ENCODE results near the gene FYN.
"Not testable (repeated sequence)": the region's sequence is repeated elsewhere in the genome, so short reads cannot be mapped to it uniquely, and the experiment has no call there.

The FYN gene

DNA sequence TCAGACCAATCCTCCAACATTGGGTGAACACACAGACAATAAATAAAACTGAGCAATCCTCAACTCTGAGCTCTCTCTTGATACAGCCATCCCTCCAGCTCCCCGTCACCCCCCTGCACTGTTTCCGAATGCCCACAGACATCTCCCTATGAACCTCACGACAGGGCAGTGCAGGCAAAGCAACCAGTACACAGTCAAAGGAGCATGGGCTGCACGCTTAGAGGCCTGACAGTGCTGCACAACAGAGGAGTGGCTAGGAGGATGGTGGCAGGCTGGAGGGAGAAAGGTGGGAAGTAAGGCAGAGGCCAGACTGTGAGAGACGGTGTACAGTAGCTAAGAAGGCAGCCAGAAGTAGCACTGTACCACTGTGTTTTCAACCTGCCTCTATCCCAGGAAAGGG, 24.0 kb downstream of the FYN start:
- DNase-seq, result no peak

DNA sequence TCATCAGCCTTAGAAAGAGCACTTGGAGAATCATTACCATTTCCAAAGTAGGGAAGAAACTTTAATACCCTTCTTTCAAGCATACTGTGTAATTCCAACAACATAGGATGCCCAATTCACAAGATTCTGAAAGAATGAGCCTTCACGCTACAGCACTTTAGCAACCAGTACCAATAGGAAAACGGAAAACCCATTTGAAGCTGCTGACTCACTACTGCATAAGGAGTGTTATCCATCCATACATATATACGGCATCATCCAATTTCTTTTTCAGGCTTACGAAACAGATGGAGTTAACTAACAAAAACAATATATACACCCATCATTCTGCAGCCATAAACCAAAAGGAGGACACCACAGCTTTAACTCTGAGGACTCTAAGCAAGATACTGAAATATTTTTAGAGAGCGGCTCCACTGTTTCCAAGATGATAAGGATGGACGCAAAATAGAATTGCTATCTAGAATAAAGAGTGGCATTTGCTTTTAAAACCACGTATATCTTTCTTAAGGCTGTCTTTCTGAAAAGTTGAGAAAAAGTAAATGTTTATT, 24.9 kb downstream of the FYN start:
- no peak for DNase-seq

DNA sequence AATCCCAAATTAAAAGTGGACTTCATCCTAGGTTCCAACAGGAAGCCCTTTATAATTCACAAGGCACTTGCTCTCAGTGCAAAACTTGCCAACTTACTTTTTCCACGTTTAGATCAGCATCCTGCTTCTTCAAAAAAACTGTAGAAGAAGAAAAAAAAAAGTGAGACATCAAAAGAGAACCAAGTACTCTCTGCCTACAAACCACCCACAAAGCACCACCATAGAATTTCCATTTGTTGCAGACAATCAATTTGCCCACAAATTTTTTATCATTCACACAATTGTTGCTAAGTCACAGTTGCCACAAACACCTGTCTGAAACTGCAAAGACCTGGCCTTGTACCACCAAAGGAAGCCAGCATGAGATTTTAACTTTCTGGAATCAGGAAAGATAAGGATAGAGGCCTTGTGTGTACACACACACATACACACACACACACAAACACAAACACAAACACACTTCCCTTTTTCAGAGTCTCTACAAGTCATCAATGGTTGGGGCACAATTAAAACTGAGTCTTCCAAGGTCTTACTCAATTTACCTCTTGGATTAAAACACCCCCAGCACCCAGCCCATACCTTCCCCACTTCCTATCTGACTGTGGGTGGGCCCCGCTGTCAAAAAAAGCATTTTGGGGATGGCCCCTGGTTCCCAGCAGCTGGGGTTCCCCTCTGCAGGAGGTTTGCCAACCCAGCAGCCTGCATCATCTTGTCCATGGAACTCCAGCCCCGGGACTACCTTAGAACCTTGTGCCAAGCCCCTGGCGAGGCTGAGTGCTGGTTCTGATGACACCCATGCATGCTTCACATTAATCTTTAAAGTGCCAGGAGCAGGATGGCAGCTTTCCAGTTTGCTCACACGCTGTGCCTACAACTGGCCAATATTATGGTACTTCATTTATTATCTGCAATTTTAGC, 26.5 kb downstream of the FYN start:
- no peak for DNase-seq

DNA sequence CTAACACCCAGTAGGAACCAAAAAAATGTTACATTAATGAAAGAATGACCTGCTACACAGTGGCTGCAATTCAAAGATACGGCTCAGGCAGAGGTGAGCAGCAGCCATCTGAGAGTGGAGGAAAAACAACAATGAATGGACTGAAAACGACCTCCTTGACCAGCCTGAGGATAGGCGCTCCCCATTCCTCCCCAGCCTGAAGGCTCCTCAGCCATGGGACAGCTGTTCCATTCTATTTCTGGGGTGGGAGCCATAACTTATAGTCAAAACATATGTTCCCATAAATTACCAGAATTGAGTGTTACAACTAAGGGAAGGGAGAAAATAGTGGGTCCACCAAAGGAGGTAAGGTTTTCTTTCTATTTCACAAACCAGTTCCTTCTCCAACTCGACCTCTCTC, 27.2 kb downstream of the FYN start:
- DNase-seq, result no peak

DNA sequence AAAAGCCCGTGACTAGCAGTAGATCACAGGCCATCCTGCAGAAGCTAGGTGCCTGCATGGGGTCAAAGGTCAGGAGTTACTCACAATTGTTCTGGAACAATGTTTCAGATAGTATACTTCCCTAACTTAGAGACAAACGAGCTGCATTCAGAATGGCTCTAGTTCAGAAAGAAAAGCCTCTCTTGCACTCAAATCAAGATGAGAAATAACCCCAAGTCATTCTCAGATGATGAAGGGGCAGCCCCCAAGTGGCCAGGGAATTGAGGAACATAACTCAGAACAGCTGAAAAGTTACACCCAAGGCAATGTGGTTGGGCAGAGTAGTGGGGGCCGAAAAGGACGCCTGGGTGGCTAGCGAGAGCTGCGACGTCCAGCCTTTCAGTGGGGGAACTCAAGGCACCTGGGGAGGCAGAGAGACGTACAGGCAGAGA, 27.8 kb downstream of the FYN start:
- no peak for DNase-seq

DNA sequence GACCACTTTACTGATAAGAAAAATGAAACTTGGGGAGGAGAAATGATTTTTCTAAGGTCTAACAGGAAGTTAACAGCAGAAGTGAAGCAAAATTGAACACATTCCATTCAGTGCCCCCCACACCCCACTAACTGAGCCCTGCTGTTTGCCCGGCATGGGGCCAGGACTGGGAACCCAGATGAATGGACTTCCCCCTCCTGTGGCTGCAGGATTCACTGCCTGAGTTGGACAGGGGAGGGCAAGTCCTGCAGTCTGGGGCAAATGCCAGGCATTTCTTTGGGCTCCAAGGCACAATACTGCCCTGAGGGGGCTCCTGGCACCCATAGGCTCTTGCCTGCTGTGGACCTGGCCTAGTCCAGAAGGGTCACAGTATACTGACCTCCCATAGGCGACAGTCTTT, 28.3 kb downstream of the FYN start:
- no peak for DNase-seq

DNA sequence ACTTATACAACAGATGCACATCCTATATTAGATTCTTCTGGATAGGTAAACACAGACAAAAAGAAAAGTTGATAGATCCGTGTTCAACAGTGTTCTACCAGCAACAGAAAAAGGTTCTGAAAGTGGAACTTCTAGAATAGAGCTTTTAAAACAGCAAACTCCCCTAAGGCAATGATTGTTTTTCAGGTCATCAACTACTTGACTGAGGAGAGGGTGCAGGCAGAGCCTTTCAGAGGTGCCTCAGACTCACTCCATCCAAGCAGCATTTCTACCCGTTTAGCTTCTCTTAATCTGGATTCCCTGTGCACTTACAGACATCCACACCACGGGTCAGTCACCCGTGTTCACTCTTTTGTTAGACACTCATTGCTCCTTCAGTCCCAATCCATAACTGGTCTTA, 28.9 kb downstream of the FYN start:
- DNase-seq, result no peak

DNA sequence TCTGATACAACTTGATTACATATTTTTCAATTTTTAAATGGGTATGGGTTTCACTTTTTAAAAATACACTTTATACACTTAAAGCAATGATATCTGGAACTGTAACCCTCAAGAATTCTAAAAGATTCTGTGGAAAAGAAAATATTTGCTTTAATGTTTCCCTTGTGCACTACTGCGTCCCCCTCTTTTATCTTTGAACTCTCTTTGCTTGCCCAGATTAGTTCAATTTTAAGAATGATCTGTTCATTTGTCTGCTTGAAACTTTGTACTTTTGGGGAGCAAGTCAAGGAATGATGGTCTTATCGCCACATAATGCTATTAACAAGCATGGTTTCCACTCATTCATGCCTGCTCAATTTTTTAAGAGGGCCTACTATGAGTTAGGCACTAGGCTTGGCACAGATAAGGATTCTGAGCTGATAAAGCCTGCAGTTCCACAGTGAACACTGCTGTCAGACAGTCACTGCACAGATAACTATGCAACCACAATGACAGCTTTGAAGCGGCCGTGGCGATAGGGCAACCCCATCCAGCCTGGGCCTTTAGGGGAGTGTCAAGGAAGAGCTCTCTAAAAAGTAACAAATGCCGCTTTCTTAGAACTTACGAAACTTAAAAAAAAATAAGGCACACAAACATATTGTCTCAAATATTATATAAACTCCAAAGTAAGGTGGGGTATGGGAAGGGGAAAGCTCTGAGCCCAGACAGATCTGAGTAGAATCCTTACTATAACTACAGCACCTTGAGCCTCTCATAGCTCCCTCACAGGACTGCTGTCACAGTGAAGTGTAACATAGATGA, 29.7 kb downstream of the FYN start:
- no peak for DNase-seq

DNA sequence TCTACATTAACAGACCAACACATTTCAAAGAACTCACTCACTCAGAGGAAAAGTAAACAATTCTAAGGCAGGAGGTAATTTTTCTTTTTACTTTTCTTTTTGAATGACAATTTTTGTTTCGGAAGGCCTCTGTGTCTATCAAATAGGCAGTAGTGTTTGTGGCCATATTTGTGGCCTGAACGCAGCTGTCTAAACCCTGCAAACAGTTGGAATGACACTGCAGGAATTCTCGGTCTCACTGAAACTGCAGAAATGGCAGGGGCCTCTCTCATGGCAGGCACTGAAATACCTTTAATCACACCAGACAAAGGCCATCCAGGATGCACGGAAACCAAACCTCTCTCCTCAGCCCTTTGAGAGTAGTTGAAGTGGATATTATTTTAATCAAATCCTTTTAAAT, 30.4 kb downstream of the FYN start:
- no peak for DNase-seq

DNA sequence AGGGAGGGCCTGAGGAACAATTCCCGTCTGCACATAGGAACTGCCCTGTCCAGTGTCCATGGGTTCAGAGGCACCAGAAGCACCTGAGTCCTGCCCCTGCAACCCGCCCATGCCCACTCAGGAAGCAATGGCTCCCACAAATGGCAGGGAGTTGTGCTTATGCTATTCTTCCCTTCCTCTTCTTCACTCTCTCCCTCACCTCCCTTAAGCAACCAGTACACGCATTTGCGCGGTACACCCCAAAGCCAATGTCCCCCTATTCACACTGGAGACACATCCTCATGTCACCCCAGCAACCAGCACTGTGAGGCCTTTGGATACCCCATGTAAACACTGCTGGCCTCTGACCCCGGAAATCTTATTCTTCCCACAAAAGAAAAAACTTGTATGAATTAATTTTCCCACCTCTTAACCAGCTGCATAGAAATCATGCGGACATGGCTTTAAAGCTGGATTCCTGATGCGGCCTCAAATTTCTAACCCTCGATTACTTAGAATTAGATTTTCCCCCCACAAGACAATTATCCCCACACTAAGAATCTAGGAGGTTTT, 30.9 kb downstream of the FYN start:
- no peak for DNase-seq

DNA sequence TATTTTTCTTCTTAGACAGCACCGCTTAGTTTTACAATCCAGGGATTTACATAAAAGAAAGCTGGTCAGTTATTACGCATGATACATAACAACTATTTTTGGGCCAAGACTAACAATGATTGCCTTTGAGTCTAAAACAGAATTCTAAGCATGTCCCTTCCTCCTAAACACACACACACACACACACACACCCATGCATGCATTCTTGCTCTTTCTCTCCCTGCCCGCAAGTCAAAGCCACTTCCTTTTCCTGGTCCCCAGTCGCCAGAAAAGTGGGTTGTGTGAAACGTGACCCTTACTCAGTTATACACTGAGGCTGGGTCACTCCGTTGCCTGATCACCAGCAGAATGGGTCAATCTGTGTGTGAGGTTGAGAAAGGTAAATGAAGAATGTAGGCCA, 31.4 kb downstream of the FYN start:
- no peak for DNase-seq

DNA sequence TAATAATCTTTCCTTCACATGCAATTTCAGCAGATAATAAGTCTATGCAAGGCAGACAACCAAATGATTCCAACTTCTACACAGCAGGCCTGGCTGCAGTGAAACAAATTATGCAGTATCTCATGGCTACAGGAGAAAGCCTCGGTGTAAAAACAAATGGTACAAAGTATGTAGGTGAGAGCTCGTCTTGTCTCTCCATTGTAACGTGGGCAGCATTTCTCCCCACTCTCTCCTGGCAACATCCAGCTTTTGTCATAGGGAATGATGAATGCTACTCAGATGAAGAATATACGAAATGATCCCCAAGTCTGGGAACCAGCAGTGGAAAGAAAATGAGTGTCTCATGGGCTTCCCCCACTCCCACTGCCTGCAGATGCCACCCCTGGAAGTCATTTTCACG, 32.4 kb downstream of the FYN start:
- DNase-seq, result no peak

DNA sequence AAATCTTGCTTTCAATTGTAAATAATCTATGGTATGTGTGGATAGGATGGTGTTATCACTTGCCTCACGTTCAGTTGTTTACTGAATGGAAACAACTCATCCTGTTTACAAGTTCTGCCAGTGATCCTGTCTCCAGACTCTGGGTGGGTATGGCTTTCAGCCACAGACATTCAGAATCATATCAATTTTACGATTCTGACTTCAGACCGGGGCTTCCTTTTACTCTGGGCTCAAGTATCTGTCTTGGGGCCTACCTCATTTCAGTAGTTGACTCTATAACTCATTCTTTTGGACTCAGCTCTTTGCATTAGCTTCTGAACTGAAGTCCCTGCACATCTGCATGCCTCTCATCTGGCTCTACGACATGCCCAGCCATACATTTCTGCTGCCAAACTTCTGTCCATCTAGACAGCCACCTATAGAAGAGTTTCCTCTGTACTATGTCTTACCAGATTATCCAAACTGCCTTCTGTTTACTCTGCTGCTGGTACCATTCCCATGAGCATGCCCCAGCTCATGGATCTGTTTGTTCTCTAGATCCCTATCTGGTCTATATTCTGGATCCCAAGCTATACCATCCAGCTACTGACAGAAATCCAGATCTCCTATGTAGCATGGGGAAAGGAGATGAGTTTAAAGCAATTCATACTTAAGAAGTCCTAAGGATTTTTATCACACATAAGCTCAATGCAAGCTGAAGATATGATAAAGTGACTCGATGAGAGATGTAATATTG, 34.3 kb downstream of the FYN start:
- no peak for DNase-seq

DNA sequence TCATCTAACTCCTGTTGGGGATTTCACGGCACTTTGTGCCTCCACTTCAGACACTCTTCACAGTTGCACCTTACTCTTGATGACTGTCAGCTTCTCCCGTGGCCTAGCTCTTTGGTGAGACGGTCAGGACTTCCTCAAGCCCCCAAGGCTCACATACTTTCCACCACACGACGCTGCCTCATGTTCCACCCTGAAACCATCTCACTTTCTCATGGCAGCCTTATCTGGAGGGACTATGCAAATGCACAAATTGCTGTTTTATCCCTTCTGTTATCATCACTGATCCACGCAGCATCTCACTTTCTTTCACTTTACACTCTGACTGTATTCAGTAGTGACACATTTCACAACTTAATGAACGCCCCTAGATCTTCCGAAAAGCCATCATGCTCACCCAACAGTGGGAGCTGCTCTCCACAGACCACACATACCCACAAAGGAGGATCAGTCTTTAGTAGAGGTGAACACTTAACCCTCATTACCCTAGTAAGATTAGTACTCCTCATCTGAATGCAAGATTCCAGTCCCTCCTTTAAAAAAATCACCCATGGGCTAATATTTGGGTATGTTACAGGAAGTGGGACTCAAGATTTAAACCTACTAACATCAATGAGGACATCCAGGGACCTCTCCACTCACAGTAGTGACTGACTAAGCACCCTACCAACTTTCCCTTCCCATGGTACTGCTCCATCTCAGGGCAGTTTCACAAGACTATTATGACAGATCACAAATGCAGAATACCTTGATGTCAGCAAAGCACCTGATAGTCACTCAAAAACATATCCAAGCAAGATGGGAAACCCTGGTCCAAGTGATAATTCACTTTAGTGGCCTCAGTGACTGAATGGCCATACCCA, 35.4 kb downstream of the FYN start:
- no peak for DNase-seq

DNA sequence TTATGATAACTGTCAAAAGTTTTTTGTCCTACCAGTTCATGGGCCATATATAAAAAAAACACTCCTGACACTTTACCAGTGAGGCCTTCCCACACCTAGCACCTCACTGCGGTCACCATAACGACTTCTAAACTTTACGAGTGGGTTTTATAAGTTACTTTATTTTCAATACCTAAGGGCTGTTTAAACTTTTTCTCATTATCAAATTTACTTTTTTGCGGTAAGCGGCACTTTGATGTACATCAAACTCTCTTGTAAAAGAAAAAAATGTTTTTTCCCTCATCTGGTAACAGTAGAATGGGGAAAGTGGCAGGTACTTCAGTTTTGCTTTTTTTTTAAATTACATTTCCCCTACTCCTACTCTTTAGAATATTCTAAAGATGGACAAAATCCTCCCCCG, 36.2 kb downstream of the FYN start:
- no peak for DNase-seq

DNA sequence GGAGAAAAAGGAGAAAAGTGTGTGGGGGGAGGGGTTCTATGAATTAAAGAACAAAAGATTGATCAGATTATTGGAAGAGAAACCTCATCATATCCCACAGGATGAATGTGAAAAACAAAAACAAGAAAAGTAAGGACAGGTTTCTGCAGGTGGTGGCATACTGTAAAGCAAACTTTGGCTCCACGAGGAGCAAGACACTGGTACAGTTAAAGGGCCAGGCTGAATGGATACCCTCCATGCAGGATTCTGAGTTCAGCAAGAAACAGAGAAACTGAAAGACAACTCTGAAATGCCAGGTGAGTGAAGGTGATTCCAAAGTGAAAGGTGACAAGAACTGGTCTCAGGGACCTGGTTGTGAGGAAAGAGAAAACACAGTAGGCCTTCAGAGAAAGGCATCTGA, 37.4 kb downstream of the FYN start:
- DNase-seq, result no peak

DNA sequence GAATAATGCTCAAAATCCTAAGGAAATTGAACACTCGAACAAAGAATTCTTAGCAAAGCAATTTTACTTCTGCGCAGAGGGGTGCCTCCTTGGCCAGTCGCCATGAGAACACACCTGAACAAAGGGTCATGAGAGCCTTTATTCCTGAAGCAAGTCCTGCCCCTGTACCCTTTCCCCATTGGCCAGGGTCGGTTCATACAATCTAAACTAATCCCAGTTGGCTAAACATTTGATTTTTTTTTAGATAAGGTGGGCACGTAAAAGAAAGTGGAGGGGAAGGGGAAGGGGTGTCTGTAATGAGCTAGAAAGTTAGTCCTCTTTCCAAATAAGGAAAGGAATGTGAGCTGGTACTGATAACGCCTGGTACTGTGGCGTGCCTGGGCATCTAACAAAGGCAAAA, 37.9 kb downstream of the FYN start:
- DNase-seq, result not testable (repeated sequence)

DNA sequence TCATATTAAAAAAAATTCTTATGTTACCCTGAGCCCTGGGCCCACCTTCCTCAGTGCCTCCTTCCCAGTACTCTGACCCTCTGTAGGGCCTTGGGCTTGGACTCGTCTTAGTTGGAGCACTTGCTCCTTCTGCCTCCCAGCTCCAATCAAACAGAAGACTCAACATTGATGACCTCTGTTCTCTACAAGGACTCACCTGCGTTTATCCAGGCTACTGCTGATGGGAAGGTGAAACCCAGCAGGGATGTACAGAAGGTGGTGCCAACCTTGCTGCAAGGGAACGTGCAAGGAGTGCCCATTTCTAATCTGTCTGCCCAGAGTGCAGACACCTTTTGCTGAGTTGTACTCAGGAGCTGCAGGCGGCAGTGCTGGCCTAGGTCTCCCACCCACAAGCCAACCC, 38.9 kb downstream of the FYN start:
- DNase-seq, result no peak

DNA sequence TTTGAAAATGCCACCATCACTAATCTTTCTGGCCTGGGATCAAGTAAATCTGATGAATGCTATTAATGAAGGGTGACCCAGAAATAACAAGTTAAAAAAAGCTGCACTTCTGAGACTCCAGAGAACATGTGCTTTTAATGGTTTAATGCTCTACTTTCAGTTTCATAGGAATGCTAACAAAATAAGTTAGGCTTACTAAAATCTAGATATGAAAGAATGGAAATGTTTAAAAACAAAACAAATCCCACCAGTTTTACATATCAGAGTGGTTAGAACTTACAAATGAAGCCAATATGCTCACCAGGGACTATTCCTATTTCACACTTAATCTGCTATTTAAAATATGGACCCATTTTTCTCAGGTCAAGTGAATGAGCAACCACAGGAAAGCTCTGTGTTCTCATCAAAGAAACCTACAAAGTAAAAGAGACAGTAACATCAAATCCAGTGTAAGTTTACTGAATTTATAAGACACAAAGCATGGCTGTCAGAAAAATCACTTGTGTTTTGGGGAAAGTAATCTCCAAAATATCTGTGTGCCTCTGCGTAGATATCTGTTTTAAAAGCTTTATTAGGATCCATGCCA, 40.3 kb downstream of the FYN start:
- no peak for DNase-seq

DNA sequence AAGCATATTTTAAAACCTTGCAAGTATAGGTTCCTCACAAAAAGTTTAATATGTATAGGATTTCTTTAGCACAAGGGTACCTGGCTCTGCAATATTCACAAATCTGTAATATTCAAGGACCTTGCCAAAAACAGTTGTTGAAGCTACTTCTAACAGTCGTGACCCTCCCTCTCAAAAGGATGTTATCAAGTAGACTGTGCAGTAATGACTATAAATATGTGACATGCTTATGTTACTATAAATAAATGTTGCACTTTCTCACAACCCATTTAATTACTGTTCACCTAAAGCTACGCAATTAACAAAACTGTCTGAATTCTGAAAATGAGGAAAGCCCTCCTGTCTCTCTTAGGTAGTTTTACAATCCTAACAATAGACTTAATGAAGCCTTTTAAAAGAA, 41.8 kb downstream of the FYN start:
- DNase-seq, result no peak

DNA sequence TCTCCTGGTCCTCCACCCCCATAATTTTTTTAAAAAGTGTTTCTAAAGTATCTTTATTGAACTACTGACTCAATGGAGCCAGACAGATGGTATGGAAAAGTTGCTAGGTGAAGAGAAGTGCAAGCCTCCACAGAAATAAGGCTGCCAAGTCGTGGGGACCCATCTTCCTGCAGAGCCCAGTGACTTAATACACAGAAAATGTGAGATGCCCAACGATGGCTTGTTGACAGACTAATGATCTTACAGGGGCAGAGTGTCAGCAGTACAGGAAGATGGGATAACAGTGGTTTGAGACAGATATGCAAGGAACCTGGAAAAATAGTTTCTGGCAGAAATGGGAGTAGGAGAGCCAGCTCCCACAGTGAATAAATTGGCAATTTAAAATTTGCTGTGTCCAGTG, 43.3 kb downstream of the FYN start:
- DNase-seq, result no peak

DNA sequence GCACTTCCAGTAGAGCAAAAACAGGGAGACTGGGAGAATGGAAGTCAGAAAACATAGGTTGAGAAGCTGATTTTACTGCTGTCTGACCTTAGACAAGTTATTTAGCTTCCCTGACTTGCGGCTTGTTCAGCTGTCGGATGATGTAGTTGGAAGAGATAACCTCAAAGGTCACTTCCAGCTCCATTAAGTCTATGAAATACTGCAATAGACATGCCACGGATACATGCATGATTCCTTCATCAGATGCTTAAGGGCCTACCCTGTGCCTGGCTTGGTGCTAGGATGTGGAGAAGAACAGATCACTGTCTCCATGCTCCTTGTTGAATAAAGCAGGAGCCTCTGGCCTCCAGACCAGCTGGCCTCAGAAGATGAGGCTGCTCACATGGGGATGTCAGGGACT, 43.7 kb downstream of the FYN start:
- no peak for DNase-seq
